Measurements from ENCODE around the gene ESAM. TPM values are rescaled to one million over a fixed set of nuclear protein-coding genes. Genes with fewer than 3 reads are reported as not detected.

ESAM gene
- total RNA-seq, 4 donors from 2014 or later = 5.6 to 23.1 (median 9.7) TPM

DNA sequence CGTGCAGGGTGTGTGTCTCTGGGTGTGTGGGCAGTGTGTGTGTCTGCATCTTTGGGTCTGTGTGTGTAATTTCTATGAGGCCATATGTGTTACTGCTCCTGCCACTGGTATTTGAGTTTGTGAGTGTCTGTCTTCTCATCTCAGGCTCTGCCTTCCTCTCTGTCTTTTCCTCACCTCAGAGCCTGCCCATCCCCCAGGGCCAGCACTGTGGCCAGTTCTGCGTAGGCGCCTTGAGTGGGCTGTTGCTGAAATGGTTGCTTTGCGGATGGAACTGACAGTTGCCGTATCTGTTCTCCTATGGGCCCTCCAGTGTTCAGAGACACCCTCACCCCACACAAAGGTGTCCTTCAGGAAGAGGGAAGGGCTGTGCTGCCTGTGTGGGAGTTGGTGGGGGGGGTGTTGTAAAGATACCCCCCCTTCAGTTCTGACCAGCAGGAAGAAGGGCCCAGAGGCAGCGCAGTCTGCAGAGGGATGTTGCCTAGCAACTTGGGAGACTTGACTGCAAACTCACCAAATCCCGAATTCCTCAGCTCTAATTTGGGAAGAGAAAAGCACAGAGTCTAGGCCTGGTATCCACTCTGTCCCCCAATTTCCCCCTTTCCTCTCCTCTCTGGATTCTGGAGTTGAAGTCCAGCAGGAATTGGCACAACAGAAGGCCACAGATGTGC, 24.3 kb downstream of the ESAM start:
- Histone ChIP-seq H3K4me1 (peaks cover 13 to 20% (median 17%) of the 10 kb centered on the region in 3 donors), H3K36me3 (no peaks in the 10 kb centered on the region), H3K9me3 (no peaks in the 10 kb centered on the region), H3K4me3 (no peak overlapping the region), H3K27me3 (peaks cover 0 to 45% (median 0%) of the 10 kb centered on the region in 4 donors), H3K27ac (no peak overlapping the region)
- TF ChIP-seq CTCF (IDR thresholded peaks at IDR 0.05) = no peak
- no peak for TF ChIP-seq POLR2A (IDR thresholded peaks at IDR 0.05)
- 79 to 81% methylated on average over 6 of the region's 7 CpGs for whole genome bisulfite sequencing, 2 donors
- intact Hi-C loops (cut with DNase I) = no loop called here
- DNase-seq = no peak

DNA sequence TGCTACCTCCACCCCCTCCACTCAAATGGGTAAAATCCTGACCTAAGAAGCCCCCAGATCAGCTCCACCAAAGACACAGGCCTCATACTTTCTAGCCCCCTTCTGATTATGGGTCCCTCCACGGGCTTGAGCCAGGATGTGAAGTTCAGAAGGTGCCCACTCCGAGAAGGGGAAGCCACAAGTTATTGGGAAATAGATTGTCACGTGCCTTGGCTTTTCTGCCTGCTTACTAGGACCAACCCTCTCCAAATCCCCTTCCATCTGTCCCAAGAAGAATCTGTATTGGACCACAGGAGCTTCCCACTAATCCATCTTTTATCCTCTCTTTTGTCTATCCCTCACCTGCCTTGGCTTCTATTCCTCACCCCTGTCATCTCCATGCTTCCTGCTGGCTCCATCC, 25.4 kb downstream of the ESAM start:
- intact Hi-C loops (cut with DNase I) = no loop called here
- WGBS, 2 donors = 10 to 52% methylated on average over 2 to 3 of the region's 3 CpGs
- H3K4me1 ChIP-seq = peaks cover 13 to 20% (median 17%) of the 10 kb centered on the region in 3 donors
- no peak overlapping the region for H3K4me3 ChIP-seq
- H3K9me3 ChIP-seq = no peaks in the 10 kb centered on the region
- DNase-seq = no peak
- H3K27me3 ChIP-seq = peaks cover 0 to 36% (median 0%) of the 10 kb centered on the region in 4 donors
- H3K27ac ChIP-seq = no peak overlapping the region
- no peak for TF ChIP-seq CTCF (IDR thresholded peaks at IDR 0.05)
- H3K36me3 ChIP-seq = no peaks in the 10 kb centered on the region

GRCh38 chr11:124732230-124732629, 29.9 kb downstream of the ESAM start:
- Histone ChIP-seq H3K27ac (no peak overlapping the region), H3K4me3 (no peak overlapping the region), H3K36me3 (no peaks in the 10 kb centered on the region), H3K4me1 (no peaks in the 10 kb centered on the region), H3K9me3 (no peaks in the 10 kb centered on the region), H3K27me3 (no peaks in the 10 kb centered on the region)
- intact Hi-C loops (cut with DNase I) = no loop called here
- 47 to 83% methylated on average over 4 of the region's 4 CpGs for WGBS, 2 donors
- DNase-seq = no peak
- TF ChIP-seq CTCF (IDR thresholded peaks at IDR 0.05) (no peak), POLR2A (IDR thresholded peaks at IDR 0.05) (no peak)

- intact Hi-C loops (cut with DNase I) = no loop called here
- Histone ChIP-seq H3K36me3 (no peaks in the 10 kb centered on the region), H3K9me3 (no peaks in the 10 kb centered on the region), H3K27ac (no peak overlapping the region), H3K27me3 (peaks cover 0 to 23% (median 0%) of the 10 kb centered on the region in 4 donors), H3K4me3 (no peak overlapping the region), H3K4me1 (peaks cover 0 to 10% (median 0%) of the 10 kb centered on the region in 3 donors)
- 77 to 85% methylated on average over 4 of the region's 4 CpGs for WGBS, 2 donors
- no peak for TF ChIP-seq POLR2A (IDR thresholded peaks at IDR 0.05)
- TF ChIP-seq CTCF (IDR thresholded peaks at IDR 0.05) = no peak
- DNase-seq = no peak
Observed at GRCh38 chr11:124729571-124729970, 32.5 kb downstream of the ESAM start.

- Histone ChIP-seq H3K4me3 (no peak overlapping the region), H3K9me3 (no peaks in the 10 kb centered on the region), H3K36me3 (no peaks in the 10 kb centered on the region), H3K27ac (no peak overlapping the region), H3K4me1 (peaks cover 0 to 10% (median 0%) of the 10 kb centered on the region in 3 donors), H3K27me3 (peaks cover 0 to 38% (median 0%) of the 10 kb centered on the region in 4 donors)
- no peak for DNase-seq
- intact Hi-C loops (cut with DNase I) = no loop called here
- TF ChIP-seq POLR2A (IDR thresholded peaks at IDR 0.05) (no peak), CTCF (IDR thresholded peaks at IDR 0.05) (no peak)
- WGBS, 2 donors = 52 to 75% methylated on average over 2 of the region's 2 CpGs
Observed at GRCh38 chr11:124728134-124728533, 34.0 kb downstream of the ESAM start.

Measured in esophagus squamous epithelium (tissue), 5 donors.